SK-N-SH (cell line): ENCODE data around the gene ACOT7. TPM values are rescaled to one million over a fixed set of nuclear protein-coding genes. Genes with fewer than 3 reads are reported as not detected.

ENCODE experiments used
- CTCF ChIA-PET: fragments of 300-600, 350-600 bp; formaldehyde crosslinking; extraction: SDS; loops from one replicate; lab custom pipeline; 2021; lab: Yijun Ruan, JAX
- POLR2A ChIA-PET: fragments of 350-600 bp; sonication (Branson Sonifier 250); formaldehyde crosslinking; extraction: SDS; loops from one replicate; lab custom pipeline; 2020; ENCODE audit warnings: antibody characterized with exemption, inconsistent platforms; lab: Yijun Ruan, JAX
- DNase-seq: peaks from one replicate; pipeline ENCODE4 v3.0.0; 2012
- H2AFZ ChIP-seq: fragments of 200-600 bp; sonication (generic); 2 replicates; pipeline ENCODE4 v1.8.1; 2016; ENCODE audit warnings: antibody characterized with exemption, mild to moderate bottlenecking, low read depth
- H3F3A ChIP-seq: fragments of 200-600 bp; sonication (generic); replicated peaks from 2 replicates; pipeline ENCODE3; 2016; ENCODE audit warnings: antibody characterized with exemption, mild to moderate bottlenecking; ENCODE audit not compliant: insufficient read depth
- H3K27ac ChIP-seq, 2 experiments: fragments of 200-500 bp in 1 of 2; fragments of 200-600 bp in 1 of 2; sonication (Bioruptor generic) in 1 of 2; sonication (generic), shearing (Covaris generic) in 1 of 2; 2 replicates each; pipeline versions ENCODE4 v1.5.1 to v1.6.1; 2014 to 2016; ENCODE audit warnings: low read depth in 2 of 2, inconsistent platforms in 1 of 2, low read length in 1 of 2, mild to moderate bottlenecking in 1 of 2, mixed read lengths in 1 of 2
- H3K27me3 ChIP-seq: fragments of 200-600 bp; sonication (generic), shearing (Covaris generic); 2 replicates; pipeline ENCODE4 v1.6.1; 2016; ENCODE audit warnings: mixed run types; ENCODE audit not compliant: insufficient read depth
- H3K36me3 ChIP-seq, 2 experiments: fragments of 200-500 bp in 1 of 2; fragments of 200-600 bp in 1 of 2; sonication (Bioruptor generic) in 1 of 2; sonication (generic) in 1 of 2; replicated peaks in 1 of 2; 2 replicates each; pipeline versions ENCODE3 to v1.5.1; 2014 to 2016; ENCODE audit warnings: low read length in 1 of 2, mild to moderate bottlenecking in 1 of 2; ENCODE audit not compliant: insufficient read depth in 2 of 2, control insufficient read depth in 1 of 2
- H3K4me1 ChIP-seq, 2 experiments: fragments of 200-500 bp in 1 of 2; fragments of 200-600 bp in 1 of 2; sonication (Bioruptor generic) in 1 of 2; sonication (generic), shearing (Covaris generic) in 1 of 2; 2 replicates each; pipeline versions ENCODE4 v1.5.1 to v1.6.1; 2014 to 2016; ENCODE audit warnings: low read depth in 1 of 2, low read length in 1 of 2, mixed run types in 1 of 2; ENCODE audit not compliant: insufficient read depth in 2 of 2, control insufficient read depth in 1 of 2
- H3K4me2 ChIP-seq: fragments of 200-600 bp; sonication (generic), shearing (Covaris generic); 2 replicates; pipeline ENCODE4 v1.6.1; 2017; ENCODE audit warnings: mixed run types
- H3K4me3 ChIP-seq, 2 experiments: fragments of 200-500 bp in 1 of 2; fragments of 200-600 bp in 1 of 2; sonication (Bioruptor generic) in 1 of 2; sonication (generic), shearing (Covaris generic) in 1 of 2; 2 replicates each; pipeline versions ENCODE4 v1.5.1 to v1.8.1; 2014 to 2016; ENCODE audit warnings: low read depth in 2 of 2, inconsistent platforms in 1 of 2, low read length in 1 of 2, mild to moderate bottlenecking in 1 of 2, mixed read lengths in 1 of 2, moderate library complexity in 1 of 2
- H3K79me2 ChIP-seq: fragments of 200-600 bp; sonication (generic); 2 replicates; pipeline ENCODE4 v1.8.1; 2017; ENCODE audit warnings: mild to moderate bottlenecking; ENCODE audit not compliant: insufficient read depth
- H3K9ac ChIP-seq: fragments of 200-600 bp; sonication (generic); 2 replicates; pipeline ENCODE4 v1.6.1; 2017; ENCODE audit warnings: mixed run types
- H3K9me2 ChIP-seq: fragments of 200-600 bp; sonication (generic); 2 replicates; pipeline ENCODE4 v1.6.1; 2017; ENCODE audit warnings: mixed run types
- H3K9me3 ChIP-seq: fragments of 200-600 bp; sonication (generic); 2 replicates; pipeline ENCODE4 v1.6.1; 2017; ENCODE audit warnings: mixed run types, mild to moderate bottlenecking, moderate library complexity
- H4K20me1 ChIP-seq: fragments of 200-600 bp; sonication (generic); 2 replicates; pipeline ENCODE4 v1.6.1; 2017; ENCODE audit warnings: mild to moderate bottlenecking, mixed run types; ENCODE audit not compliant: insufficient read depth
- CHD2 ChIP-seq: fragments of 150-350 bp; IDR thresholded peaks from 2 replicates; pipeline ENCODE4 v1.6.1; 2018; ENCODE audit warnings: low read length; ENCODE audit not compliant: partially characterized antibody
- EZH2phosphoT487 ChIP-seq: fragments of 200-600 bp; sonication (generic); IDR thresholded peaks from 2 replicates; pipeline ENCODE4 v1.6.1; 2017; ENCODE audit warnings: low read depth, mixed run types, mild to moderate bottlenecking, antibody characterized with exemption, moderate library complexity, borderline replicate concordance
- FOSL2 ChIP-seq: IDR thresholded peaks from 2 replicates; pipeline ENCODE4 v1.4.0; 2012; ENCODE audit warnings: low read depth, mild to moderate bottlenecking, moderate library complexity, borderline replicate concordance
- FOXJ3 ChIP-seq: sonication (generic); formaldehyde crosslinking; IDR thresholded peaks from 2 replicates; pipeline ENCODE4 v1.5.1; 2020; ENCODE audit warnings: mild to moderate bottlenecking, missing genetic modification reagents
- FOXM1 ChIP-seq: IDR thresholded peaks from 2 replicates; pipeline ENCODE4 v1.4.0; 2012; ENCODE audit warnings: low read depth, mild to moderate bottlenecking
- GABPA ChIP-seq: IDR thresholded peaks from 2 replicates; pipeline ENCODE4 v1.4.0; 2012; ENCODE audit warnings: low read depth, mild to moderate bottlenecking
- GATA2 ChIP-seq: sonication (generic); formaldehyde crosslinking; IDR thresholded peaks from 2 replicates; pipeline ENCODE4 v1.5.0; 2020; ENCODE audit warnings: mild to moderate bottlenecking, missing genetic modification reagents
- JUND ChIP-seq: IDR thresholded peaks from 2 replicates; pipeline ENCODE4 v1.4.0; 2012
- MEF2A ChIP-seq: IDR thresholded peaks from 2 replicates; pipeline ENCODE4 v1.4.0; 2012; ENCODE audit warnings: low read depth, borderline replicate concordance
- NRF1 ChIP-seq: IDR thresholded peaks from 2 replicates; pipeline ENCODE4 v1.6.1; 2012; ENCODE audit warnings: low read depth, mild to moderate bottlenecking, low read length
- POLR2AphosphoS5 ChIP-seq: IDR thresholded peaks from 2 replicates; pipeline ENCODE4 v1.6.1; 2012; ENCODE audit warnings: low read depth, low read length
- RAD21 ChIP-seq: IDR thresholded peaks from 2 replicates; pipeline ENCODE4 v1.6.1; 2012; ENCODE audit warnings: mild to moderate bottlenecking, low read length
- RCOR1 ChIP-seq: fragments of 150-350 bp; IDR thresholded peaks from 2 replicates; pipeline ENCODE4 v1.6.1; 2017; ENCODE audit warnings: antibody characterized with exemption, low read length
- RFX5 ChIP-seq: IDR thresholded peaks from 2 replicates; pipeline ENCODE4 v1.6.1; 2012; ENCODE audit warnings: mild to moderate bottlenecking, improper control_type of control experiment, low read length
- RXRA ChIP-seq: IDR thresholded peaks from 2 replicates; pipeline ENCODE4 v1.4.0; 2012; ENCODE audit warnings: low read depth, mild to moderate bottlenecking, borderline replicate concordance
- SMC3 ChIP-seq: IDR thresholded peaks from 2 replicates; pipeline ENCODE4 v1.6.1; 2012; ENCODE audit warnings: low read depth, low read length, improper control_type of control experiment
- USF1 ChIP-seq: IDR thresholded peaks from 2 replicates; pipeline ENCODE4 v1.4.0; 2012; ENCODE audit warnings: low read depth, borderline replicate concordance
- USF2 ChIP-seq: fragments of 150-350 bp; IDR thresholded peaks from 2 replicates; pipeline ENCODE4 v1.6.1; 2017; ENCODE audit warnings: antibody characterized with exemption, low read length, low read depth, borderline replicate concordance
- WGBS: methylation state at CpG from one replicate; pipeline ENCODE4 v1.1.6; 2017; ENCODE audit warnings: low lambda C conversion rate; 5-methylcytosine and 5-hydroxymethylcytosine counted together
- polyA plus RNA-seq, 3 experiments: library from polyadenylated mRNA; depleted of rRNA; stranded (reverse); fragments of >200 nt; gene quantifications; 2 replicates each; pipeline ENCODE4 v1.2.3, GENCODE V29; 2012
- TF ChIP-seq, protein P1 (sequence below): IDR thresholded peaks from 2 replicates; pipeline ENCODE4 v1.4.0; 2012; ENCODE audit warnings: low read depth, borderline replicate concordance
- TF ChIP-seq, protein P2 (sequence below): IDR thresholded peaks from 2 replicates; pipeline ENCODE4; 2012

ACOT7 gene
- polyA plus RNA-seq, 1 of the 3 experiments (the other 2 are of a cell fraction), result 289 TPM

DNA sequence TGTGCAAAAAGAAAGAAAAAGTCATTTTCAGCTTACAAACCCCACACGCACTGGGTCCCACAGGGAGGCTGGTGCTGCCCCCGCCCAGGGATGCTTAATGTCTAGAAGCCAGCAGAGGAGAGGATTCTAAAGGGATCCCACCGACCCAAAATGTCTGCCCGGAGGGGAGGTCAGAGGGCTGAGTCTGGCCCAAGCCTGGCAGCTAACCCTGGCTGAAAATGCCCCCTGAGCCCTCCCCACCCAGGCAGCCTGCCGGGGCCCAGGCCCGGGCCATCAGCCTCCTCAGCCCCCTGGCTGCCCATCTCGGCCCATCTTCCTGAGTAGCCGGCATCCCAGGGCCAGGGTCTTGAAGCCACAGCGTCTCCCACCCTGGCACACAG lies 33.5 kb downstream of the ACOT7 start:
- Histone ChIP-seq H2AFZ (0 out of 2 replicates have a peak overlapping the region, but pooled peaks have one; percentile 70), H3F3A (peaks cover 4% of the 10 kb centered on the region), H3K27me3 (no peaks in the 10 kb centered on the region), H3K4me1 (peaks cover 10 to 61% of the 10 kb centered on the region in 2 experiments), H3K9me3 (no peaks in the 10 kb centered on the region), H3K27ac (peak overlapping the region; percentile 69 to 79), H3K9ac (peak overlapping the region; percentile 49), H3K4me3 (no peak overlapping the region), H3K4me2 (peak overlapping the region; percentile 80; the same call in 1 of the 2 replicates), H4K20me1 (0 out of 2 replicates have a peak, but pooled peaks cover 9% of the 10 kb centered on the region), H3K79me2 (peaks cover 52% of the 10 kb centered on the region; the same call in 1 of the 2 replicates), H3K36me3 (no peaks in the 10 kb centered on the region), H3K9me2 (no peaks in the 10 kb centered on the region)
- POLR2A ChIA-PET, result interaction anchor here (0.9 kb wide), 1 partner anchor 34 kb away, joined by 3 read pairs; the partner anchor contains the start of gene ACOT7
- WGBS, result 86% methylated on average over 4 of the region's 9 CpGs
- CTCF ChIA-PET, result interaction anchor here (0.8 to 11.1 kb wide), 18 partner anchors 9 to 112 kb away, joined by 3 to 123 read pairs (median 10); partner anchors contain the start of gene ACOT7
- TF ChIP-seq FOXJ3 (CRISPR knock-in tag) (no peak), GATA2 (no peak), JUND (no peak), SMC3 (no peak), RCOR1 (no peak), MEF2A (no peak), EZH2phosphoT487 (no peak), RAD21 (no peak), RXRA (no peak), POLR2AphosphoS5 (no peak), CHD2 (no peak), NRF1 (no peak), GABPA (no peak)
- TF ChIP-seq, protein P1, sequence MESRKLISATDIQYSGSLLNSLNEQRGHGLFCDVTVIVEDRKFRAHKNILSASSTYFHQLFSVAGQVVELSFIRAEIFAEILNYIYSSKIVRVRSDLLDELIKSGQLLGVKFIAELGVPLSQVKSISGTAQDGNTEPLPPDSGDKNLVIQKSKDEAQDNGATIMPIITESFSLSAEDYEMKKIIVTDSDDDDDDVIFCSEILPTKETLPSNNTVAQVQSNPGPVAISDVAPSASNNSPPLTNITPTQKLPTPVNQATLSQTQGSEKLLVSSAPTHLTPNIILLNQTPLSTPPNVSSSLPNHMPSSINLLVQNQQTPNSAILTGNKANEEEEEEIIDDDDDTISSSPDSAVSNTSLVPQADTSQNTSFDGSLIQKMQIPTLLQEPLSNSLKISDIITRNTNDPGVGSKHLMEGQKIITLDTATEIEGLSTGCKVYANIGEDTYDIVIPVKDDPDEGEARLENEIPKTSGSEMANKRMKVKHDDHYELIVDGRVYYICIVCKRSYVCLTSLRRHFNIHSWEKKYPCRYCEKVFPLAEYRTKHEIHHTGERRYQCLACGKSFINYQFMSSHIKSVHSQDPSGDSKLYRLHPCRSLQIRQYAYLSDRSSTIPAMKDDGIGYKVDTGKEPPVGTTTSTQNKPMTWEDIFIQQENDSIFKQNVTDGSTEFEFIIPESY, result no peak
- DNase-seq, result no peak

DNA sequence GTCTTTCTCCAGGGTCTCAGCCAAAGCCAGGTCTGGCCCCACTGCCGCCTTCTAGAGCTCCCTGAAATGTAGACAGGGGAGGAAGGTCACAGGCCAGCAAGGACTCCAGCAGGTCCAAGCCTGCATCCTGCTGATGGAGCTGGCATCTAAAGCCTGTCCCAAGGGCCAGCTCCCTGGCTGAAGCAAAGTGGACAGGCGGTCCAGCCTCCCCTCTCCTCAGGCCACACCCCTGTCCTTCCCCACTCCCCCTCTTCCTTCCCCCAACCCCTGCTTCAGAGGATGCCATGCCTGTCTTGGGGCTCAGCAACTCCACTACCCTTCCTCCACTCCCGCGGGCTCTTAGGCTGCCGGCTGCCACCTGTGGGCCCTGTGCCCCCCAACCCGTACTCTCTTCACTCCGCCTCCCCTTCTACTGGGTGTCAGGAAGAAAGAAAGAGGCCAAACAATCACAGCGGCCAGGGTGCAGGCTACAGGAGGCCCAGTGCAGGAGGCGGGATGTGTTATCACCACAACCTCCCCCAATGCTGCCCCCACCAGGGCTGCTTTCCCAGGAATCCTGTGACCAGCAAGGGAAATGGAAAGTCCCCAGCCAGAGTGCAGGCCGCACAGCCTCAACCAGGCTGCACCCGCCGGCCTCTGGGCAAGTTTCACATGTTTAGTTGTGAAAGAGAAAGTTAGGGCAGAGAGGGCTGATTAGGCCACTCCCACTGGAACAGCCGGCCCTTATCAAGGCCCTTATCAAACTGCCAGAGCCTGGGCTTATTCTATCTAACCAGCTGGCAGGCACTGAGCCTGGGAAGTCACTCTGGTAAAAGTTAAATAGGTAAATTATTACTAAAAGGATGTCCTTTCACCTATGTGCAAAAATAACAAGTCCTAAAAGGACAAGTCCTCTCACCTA lies 34.1 kb downstream of the ACOT7 start:
- Histone ChIP-seq H3K9me2 (no peaks in the 10 kb centered on the region), H3K79me2 (peaks cover 52% of the 10 kb centered on the region; the same call in 1 of the 2 replicates), H3K4me1 (peaks cover 10 to 67% of the 10 kb centered on the region in 2 experiments), H3K27me3 (no peaks in the 10 kb centered on the region), H2AFZ (peak overlapping the region; percentile 70; the same call in 1 of the 2 replicates), H3K36me3 (no peaks in the 10 kb centered on the region), H3K9ac (peak overlapping the region; percentile 49), H3F3A (peaks cover 4% of the 10 kb centered on the region), H3K9me3 (no peaks in the 10 kb centered on the region), H4K20me1 (0 out of 2 replicates have a peak, but pooled peaks cover 9% of the 10 kb centered on the region), H3K27ac (peak overlapping the region; percentile 69 to 79), H3K4me3 (no peak overlapping the region), H3K4me2 (peak overlapping the region; percentile 80)
- WGBS, result 26% methylated on average over 7 of the region's 13 CpGs
- POLR2A ChIA-PET, result interaction anchor here (1.2 kb wide), 1 partner anchor 9 kb away, joined by 3 read pairs; no protein-coding TSS in a partner anchor
- CTCF ChIA-PET, result interaction anchor here (0.7 to 11.1 kb wide), 21 partner anchors 9 to 121 kb away, joined by 3 to 123 read pairs (median 6); partner anchors contain the start of gene ACOT7
- DNase-seq, result peak; percentile 81
- no peak for TF ChIP-seq USF2
- no peak for TF ChIP-seq POLR2AphosphoS5
- TF ChIP-seq USF1, result no peak
- TF ChIP-seq SMC3, result no peak; the same call in 1 of the 2 replicates
- TF ChIP-seq RCOR1, result peak; percentile 87
- TF ChIP-seq GATA2, result peak; percentile 92
- no peak; the same call in 1 of the 2 replicates for TF ChIP-seq RAD21
- TF ChIP-seq NRF1, result no peak
- TF ChIP-seq FOXM1, result no peak
- no peak for TF ChIP-seq EZH2phosphoT487
- TF ChIP-seq JUND, result no peak
- no peak for TF ChIP-seq FOSL2
- TF ChIP-seq RFX5, result no peak
- TF ChIP-seq, protein P2, sequence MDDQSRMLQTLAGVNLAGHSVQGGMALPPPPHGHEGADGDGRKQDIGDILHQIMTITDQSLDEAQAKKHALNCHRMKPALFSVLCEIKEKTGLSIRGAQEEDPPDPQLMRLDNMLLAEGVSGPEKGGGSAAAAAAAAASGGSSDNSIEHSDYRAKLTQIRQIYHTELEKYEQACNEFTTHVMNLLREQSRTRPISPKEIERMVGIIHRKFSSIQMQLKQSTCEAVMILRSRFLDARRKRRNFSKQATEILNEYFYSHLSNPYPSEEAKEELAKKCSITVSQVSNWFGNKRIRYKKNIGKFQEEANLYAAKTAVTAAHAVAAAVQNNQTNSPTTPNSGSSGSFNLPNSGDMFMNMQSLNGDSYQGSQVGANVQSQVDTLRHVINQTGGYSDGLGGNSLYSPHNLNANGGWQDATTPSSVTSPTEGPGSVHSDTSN, result no peak
